A549 (cell line): ENCODE data around the gene SLC26A8.

Experiments
- EP300 ChIP-seq, 2 experiments: fragments of >200 bp; sonication (Bioruptor Twin); formaldehyde crosslinking; IDR thresholded peaks; 2 replicates in 1 of 2; 3 replicates in 1 of 2; pipeline ENCODE4 v1.6.1; 2016 to 2017
- JUNB ChIP-seq: fragments of >200 bp; sonication (Bioruptor Twin); formaldehyde crosslinking; IDR thresholded peaks from 2 replicates; pipeline ENCODE4 v1.6.1; 2016
- MAFK ChIP-seq: fragments of 450-650 bp; IDR thresholded peaks from 2 replicates; pipeline ENCODE4 v1.6.1; 2014; ENCODE audit not compliant: partially characterized antibody
- MAZ ChIP-seq: fragments of 150-350 bp; IDR thresholded peaks from 2 replicates; pipeline ENCODE4 v1.6.1; 2014; ENCODE audit warnings: antibody characterized with exemption, low read depth, low read length, borderline replicate concordance
- POLR2A ChIP-seq: IDR thresholded peaks from 2 replicates; pipeline ENCODE4 v1.6.1; 2012; ENCODE audit warnings: mild to moderate bottlenecking, low read length
- POLR2AphosphoS2 ChIP-seq: conservative IDR thresholded peaks from 2 replicates; pipeline ENCODE4 v1.6.1; 2012; ENCODE audit warnings: low read length, improper control_type of control experiment, inconsistent platforms
- TF ChIP-seq, protein P1 (sequence below): fragments of >200 bp; sonication (Bioruptor Twin); formaldehyde crosslinking; IDR thresholded peaks from 3 replicates; pipeline ENCODE4 v1.5.1; 2016

DNA sequence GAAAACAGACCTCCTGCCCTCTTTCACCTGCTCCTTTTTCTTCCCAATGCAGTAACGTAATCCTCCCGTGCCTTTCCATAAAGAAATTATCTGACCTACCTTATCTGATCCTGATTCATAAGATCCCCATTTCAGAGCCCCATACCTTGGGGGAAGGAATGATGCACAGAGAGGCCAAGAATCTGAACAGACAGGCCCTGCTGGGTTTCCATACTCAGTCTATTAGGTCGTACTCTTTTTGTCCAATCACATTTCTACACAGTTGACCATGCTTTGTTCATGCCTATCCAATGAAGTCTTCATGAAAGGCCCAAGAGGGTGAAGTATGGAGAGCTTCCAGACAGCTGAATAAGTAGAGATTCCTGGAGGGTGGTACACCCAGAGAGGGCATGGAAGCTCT, 128.9 kb downstream of the SLC26A8 start:
- TF ChIP-seq, protein P1, sequence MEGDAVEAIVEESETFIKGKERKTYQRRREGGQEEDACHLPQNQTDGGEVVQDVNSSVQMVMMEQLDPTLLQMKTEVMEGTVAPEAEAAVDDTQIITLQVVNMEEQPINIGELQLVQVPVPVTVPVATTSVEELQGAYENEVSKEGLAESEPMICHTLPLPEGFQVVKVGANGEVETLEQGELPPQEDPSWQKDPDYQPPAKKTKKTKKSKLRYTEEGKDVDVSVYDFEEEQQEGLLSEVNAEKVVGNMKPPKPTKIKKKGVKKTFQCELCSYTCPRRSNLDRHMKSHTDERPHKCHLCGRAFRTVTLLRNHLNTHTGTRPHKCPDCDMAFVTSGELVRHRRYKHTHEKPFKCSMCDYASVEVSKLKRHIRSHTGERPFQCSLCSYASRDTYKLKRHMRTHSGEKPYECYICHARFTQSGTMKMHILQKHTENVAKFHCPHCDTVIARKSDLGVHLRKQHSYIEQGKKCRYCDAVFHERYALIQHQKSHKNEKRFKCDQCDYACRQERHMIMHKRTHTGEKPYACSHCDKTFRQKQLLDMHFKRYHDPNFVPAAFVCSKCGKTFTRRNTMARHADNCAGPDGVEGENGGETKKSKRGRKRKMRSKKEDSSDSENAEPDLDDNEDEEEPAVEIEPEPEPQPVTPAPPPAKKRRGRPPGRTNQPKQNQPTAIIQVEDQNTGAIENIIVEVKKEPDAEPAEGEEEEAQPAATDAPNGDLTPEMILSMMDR = no peak
- TF ChIP-seq EP300 (IDR thresholded peaks at IDR 0.05) (no peak), JUNB (no peak), POLR2A (no peak), MAFK (no peak), POLR2AphosphoS2 (no peak), MAZ (no peak)
